Left kidney (tissue), 2 donors: ENCODE results near the gene SIN3A. TPM values are rescaled to one million over a fixed set of nuclear protein-coding genes. Genes with fewer than 3 reads are reported as not detected.
A peak's percentile ranks its signal among the peaks of the same experiment; 100 is the strongest.
"Not testable (repeated sequence)": the region's sequence is repeated elsewhere in the genome, so short reads cannot be mapped to it uniquely, and the experiment has no call there.

Experiments used
- DNase-seq: peaks from one replicate; pipeline ENCODE4 v3.0.0-alpha.2; 2013
- polyA plus RNA-seq: library from polyadenylated mRNA; unstranded; fragments of 120-200 nt; gene quantifications from one replicate; pipeline ENCODE4 v1.2.1, GENCODE V29; 2013; ENCODE audit not compliant: insufficient read length

SIN3A gene
- polyA plus RNA-seq, 1 donor = 65.4 TPM

GRCh38 chr15:75335705-75336355 is 115.7 kb downstream of the SIN3A start, which contains the start of gene COMMD4:
TSS of gene COMMD4 (plus strand) at chr15:75336063. CDS start at chr15:75336090, 27 bp downstream.
- peak; percentile 96 for DNase-seq

- DNase-seq = no peak
Observed at GRCh38 chr15:75335313-75335704, 116.2 kb downstream of the SIN3A start.

DNA sequence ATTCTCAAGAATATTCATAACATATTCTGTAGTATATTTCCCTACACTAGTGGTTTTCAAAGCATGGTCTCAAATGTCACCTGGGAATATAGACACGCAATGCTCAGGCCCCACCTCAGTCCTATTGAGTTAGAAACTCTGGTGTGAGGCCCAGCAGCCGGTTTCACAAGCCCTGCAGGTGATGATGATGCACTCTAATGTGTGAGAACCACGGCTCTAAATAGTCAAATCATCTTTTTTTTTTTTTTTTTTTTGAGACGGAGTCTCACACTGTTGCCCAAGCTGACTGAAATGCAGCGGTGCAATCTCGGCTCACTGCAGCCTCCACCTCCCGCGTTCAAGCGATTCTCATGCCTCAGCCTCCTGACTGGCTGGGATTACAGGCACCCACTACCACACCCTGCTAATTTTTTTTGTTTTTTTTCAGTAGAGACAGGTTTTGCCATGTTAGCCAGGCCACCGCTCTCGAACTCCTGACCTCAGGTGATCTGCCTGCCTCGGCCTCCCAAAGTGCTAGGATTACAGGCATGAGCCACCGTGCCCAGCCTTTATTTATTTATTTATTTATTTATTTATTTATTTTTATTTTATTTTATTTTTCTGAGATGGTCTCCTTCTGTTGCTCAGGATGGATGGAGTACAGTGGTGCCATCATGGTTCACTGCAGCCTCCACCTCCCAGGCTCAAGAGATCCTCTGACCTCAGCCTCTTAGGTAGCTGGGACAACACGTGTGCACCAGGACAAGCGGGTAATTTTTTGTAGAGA is 117.7 kb downstream of the SIN3A start:
- not testable (repeated sequence) for DNase-seq

DNA sequence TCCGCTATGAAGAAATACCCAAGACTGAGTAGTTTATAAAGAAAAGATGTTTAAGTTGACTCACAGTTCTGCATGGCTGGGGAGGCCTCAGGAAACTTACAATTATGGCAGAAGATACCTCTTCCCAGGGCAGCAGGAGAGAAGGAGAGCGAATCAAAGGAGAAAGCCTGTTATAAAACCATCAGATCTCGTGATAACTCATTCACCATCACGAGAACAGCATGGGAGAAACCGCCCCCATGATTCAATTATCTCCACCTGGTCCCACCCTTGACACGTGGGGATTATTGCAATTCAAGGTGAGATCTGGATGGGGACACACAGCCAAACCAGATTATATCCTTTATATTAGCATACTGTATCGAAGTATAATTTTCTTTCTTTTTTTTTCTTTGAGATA is 119.4 kb downstream of the SIN3A start:
- not testable (repeated sequence) for DNase-seq

- no peak for DNase-seq
Observed at GRCh38 chr15:75329571-75329970, 121.9 kb downstream of the SIN3A start.

DNA sequence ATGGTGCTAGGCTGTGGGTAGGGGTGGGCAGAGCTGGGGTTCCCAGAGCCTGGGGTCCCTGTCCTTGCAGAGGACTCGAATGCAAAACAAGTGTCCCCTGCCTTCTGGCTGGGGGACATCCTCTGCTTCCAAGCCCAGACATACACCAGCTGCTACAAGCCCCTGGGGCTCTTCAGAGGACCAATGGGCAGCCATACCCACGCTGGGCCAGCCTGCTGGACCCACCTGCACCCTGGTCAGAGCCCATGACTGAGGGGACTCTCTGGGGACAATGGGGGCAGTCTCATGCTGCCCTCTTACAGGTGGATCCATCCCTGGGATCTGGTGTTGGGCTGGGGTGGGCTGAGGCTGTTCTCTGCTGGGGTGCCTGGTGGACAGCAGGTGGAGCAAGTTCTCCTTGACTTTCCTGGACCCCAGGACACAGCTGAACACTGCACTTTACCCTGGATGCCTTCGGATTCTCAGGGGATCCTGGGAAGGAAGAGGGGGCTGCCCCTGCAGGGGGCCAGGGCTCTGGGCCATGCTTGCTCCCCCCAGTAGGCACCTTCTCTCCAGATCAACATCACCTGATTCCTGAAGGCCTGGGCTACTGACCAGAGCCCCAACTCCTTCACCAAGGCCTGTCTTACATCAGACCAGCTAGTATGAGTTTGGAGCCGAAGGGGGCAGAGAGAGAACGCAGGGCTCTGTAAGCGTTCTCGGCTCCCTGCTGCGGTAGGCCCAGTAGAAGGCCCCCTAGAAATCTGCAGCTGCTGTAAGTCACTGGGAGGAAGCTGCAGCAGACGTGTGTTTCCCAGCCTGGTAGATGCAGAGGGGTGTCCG is 122.8 kb downstream of the SIN3A start:
- DNase-seq = no peak

DNA sequence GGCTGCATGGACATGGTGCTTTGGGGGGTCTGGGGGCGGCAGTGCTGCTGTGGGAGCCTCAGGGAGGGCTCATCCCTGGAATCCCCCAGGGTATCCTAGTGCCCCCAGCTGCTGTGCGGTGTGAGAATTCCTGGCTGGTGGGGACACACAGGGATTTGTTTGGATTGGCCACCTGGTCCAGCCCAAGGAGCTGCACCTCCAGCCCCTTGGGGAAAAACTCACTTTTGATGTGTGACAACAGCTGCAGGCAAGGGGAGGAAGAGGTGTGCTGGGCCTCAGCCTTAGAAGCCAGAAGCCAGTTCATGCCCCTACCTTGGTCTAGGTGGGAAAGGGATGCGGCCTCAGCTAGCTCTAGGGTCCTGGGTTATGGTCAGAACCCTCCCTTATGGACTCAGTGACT is 124.0 kb downstream of the SIN3A start:
- DNase-seq = no peak

DNA sequence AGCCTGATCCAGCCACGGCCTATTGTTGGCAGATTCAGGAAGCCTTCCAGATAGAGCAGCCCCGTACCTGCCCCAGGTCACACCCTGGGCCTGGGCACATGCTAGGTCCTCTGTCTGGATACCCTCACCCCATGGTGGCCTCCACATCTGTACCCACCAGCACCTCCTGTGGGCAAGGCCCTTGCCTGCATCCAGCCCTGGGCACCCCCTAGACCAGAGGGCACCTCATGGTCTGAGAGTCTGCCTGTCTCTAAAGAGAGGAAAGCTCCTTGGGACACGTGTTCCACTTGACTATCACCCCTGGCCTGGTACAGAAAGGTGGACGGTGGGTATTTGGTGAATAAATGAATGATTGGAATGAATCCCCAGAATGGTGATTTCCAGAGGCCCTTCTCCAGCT is 124.5 kb downstream of the SIN3A start:
- no peak for DNase-seq

DNA sequence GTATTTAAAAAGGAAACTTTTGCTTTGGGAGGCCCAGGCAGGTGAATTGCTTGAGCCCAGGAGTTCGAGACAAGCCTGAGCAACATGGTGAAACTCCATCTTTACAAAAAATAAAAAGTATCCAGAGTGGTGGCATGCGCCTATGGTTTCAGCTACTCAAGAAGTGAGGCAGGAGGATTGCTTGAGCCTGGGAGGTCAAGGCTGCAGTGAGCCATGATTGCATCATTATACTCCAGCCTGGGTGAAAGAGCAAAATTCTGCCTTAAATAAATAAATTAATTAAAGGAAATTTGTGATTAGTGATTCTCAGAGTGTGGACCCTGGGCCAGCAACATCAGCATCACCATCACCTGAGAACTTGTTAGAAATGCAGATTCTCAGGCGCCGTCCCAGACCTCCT is 125.6 kb downstream of the SIN3A start:
- DNase-seq = no peak

DNA sequence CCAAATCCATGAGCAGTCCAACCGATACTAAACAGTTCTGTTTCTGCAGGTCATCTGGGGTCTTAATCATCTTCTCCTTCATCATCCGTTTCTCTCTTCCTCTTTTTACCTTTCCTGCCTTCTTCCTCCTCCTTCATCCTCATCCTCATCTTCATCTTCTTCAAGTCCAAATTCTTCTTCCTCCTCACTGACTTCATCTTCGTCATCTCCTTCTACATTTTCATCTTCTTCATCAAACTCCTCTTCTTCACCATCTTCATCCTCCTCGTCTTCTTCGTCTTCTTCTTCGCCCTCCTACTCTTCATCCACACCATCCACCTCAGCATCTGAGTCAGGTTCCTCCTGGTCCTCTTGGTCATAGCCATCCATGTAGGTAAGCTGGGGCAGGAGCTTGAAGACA is 129.8 kb downstream of the SIN3A start:
- no peak for DNase-seq

Other genes starting within 250 kb of the SIN3A start
- 9.4 TPM for gene C15orf39, start 249.8 kb downstream of the SIN3A start, polyA plus RNA-seq
- gene GOLGA6C, start 193.4 kb downstream of the SIN3A start, polyA plus RNA-seq = not detected
- 0.57 TPM for gene GOLGA6D, start 168.9 kb downstream of the SIN3A start, polyA plus RNA-seq
- 91.0 TPM for gene COMMD4, start 115.6 kb downstream of the SIN3A start, polyA plus RNA-seq
- gene NEIL1, start 104.7 kb downstream of the SIN3A start, polyA plus RNA-seq = 29.2 TPM
- 180 TPM for gene MAN2C1, start 83.1 kb downstream of the SIN3A start, polyA plus RNA-seq
- 45.5 TPM for gene PTPN9, start 127.6 kb upstream of the SIN3A start, polyA plus RNA-seq
- 30.1 TPM for gene SNUPN, start 174.0 kb upstream of the SIN3A start, polyA plus RNA-seq
- gene IMP3, start 188.5 kb upstream of the SIN3A start, polyA plus RNA-seq = 48.0 TPM
- gene SNX33, start 196.2 kb upstream of the SIN3A start, polyA plus RNA-seq = 18.7 TPM